Suprapubic skin (tissue), 3 donors: ENCODE data around the gene PLEKHO2.

ENCODE experiments used
- POLR2A ChIP-seq, 2 donors: fragments of 450-650 bp; IDR thresholded peaks; one replicate each; pipeline ENCODE4 v1.6.1; 2017; ENCODE audit warnings: antibody characterized with exemption in 2 of 2, mild to moderate bottlenecking in 2 of 2, moderate library complexity in 2 of 2
- TF ChIP-seq, protein P1 (sequence below), 2 donors: fragments of 200-600 bp in 1 of 2; fragments of 450-650 bp in 1 of 2; sonication (generic) in 1 of 2; IDR thresholded peaks; one replicate each; pipeline ENCODE4 v1.5.1; 2016 to 2019; ENCODE audit warnings: antibody characterized with exemption in 2 of 2, mild to moderate bottlenecking in 1 of 2, moderate library complexity in 1 of 2

DNA sequence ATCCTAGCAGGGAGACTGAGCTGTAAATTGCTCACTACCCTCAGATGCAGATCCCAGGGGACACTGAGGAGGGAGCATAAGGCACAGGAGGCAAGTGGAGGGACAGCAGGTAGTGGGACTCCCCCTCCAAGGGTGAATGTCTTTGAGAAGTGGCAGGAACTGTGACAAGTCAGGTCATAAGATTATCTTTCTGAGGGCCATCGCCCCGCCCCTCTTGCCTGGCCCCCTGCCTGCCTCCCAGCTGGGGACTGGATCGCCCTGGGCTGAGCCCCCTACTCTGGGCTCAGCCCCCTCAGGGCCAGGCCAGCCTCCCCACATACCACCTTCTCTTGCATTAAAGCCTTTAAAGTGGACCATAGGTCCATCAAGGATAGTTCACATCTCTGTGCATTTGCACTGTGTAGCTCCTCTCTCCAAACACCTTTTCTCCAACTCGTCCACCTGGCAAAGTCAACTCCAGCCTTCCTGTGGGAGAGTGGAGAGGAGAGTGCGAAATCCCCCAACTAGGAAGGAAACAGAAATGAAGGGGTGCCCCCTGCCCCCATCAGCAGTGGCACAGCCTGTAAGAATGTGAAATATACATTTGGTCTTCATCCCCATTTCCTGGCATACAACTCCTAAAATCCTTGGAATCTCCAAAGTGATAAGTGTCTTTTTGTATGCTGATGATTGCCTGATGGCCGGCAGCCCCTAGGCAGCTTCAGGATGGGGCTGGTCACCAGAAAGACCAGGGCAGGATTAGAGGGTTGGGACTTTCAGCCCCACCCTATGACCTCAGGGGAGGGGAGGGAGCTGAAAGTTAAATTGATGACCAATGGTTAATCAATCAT, 31.0 kb upstream of the PLEKHO2 start:
- TF ChIP-seq, protein P1, sequence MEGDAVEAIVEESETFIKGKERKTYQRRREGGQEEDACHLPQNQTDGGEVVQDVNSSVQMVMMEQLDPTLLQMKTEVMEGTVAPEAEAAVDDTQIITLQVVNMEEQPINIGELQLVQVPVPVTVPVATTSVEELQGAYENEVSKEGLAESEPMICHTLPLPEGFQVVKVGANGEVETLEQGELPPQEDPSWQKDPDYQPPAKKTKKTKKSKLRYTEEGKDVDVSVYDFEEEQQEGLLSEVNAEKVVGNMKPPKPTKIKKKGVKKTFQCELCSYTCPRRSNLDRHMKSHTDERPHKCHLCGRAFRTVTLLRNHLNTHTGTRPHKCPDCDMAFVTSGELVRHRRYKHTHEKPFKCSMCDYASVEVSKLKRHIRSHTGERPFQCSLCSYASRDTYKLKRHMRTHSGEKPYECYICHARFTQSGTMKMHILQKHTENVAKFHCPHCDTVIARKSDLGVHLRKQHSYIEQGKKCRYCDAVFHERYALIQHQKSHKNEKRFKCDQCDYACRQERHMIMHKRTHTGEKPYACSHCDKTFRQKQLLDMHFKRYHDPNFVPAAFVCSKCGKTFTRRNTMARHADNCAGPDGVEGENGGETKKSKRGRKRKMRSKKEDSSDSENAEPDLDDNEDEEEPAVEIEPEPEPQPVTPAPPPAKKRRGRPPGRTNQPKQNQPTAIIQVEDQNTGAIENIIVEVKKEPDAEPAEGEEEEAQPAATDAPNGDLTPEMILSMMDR (IDR thresholded peaks at IDR 0.05), result no peak
- no peak for TF ChIP-seq POLR2A (IDR thresholded peaks at IDR 0.05)
